Loucy (cell line): Measurements from ENCODE around the gene PIP5K1C.

ENCODE experiments used
- H2AFZ ChIP-seq: fragments of 200-600 bp; sonication (generic); 2 replicates; pipeline ENCODE4 v1.6.0; 2016; ENCODE audit warnings: antibody characterized with exemption, mild to moderate bottlenecking, low read length, moderate library complexity
- H3F3A ChIP-seq: fragments of 200-600 bp; 2 replicates; pipeline ENCODE4 v1.6.0; 2016; ENCODE audit warnings: antibody characterized with exemption, low read depth, mild to moderate bottlenecking
- H3K27me3 ChIP-seq: fragments of 200-600 bp; sonication (generic); 2 replicates; pipeline ENCODE4 v1.6.1; 2014; ENCODE audit warnings: low read length, mild to moderate bottlenecking; ENCODE audit not compliant: insufficient read depth, poor library complexity, severe bottlenecking
- H3K36me3 ChIP-seq: fragments of 200-600 bp; sonication (generic); 2 replicates; pipeline ENCODE4 v1.6.1; 2016; ENCODE audit warnings: low read length; ENCODE audit not compliant: insufficient read depth
- H3K4me1 ChIP-seq: fragments of 200-600 bp; sonication (generic); 2 replicates; pipeline ENCODE4 v1.5.1; 2014; ENCODE audit warnings: low read length, mild to moderate bottlenecking; ENCODE audit not compliant: insufficient read depth, poor library complexity, severe bottlenecking
- H3K4me2 ChIP-seq: fragments of 200-600 bp; sonication (generic); 2 replicates; pipeline ENCODE4 v1.6.0; 2014; ENCODE audit warnings: antibody characterized with exemption, low read length, low read depth, mild to moderate bottlenecking; ENCODE audit not compliant: poor library complexity, severe bottlenecking
- H3K4me3 ChIP-seq: fragments of 200-600 bp; sonication (generic); 2 replicates; pipeline ENCODE4 v1.5.1; 2014; ENCODE audit warnings: low read length, mild to moderate bottlenecking, mixed read lengths; ENCODE audit not compliant: poor library complexity, severe bottlenecking
- H3K79me2 ChIP-seq: fragments of 200-600 bp; sonication (generic); 2 replicates; pipeline ENCODE4 v1.6.1; 2014; ENCODE audit warnings: low read length; ENCODE audit not compliant: insufficient read depth
- H3K9ac ChIP-seq: fragments of 200-600 bp; sonication (generic); 2 replicates; pipeline ENCODE4 v1.6.0; 2014; ENCODE audit warnings: mild to moderate bottlenecking, low read depth, low read length, moderate library complexity; ENCODE audit not compliant: poor library complexity, severe bottlenecking
- H3K9me2 ChIP-seq: fragments of 200-600 bp; sonication (generic); replicated peaks from 2 replicates; pipeline ENCODE4 v1.6.1; 2016; ENCODE audit warnings: low read depth, low read length, mixed read lengths
- H3K9me3 ChIP-seq: fragments of 200-600 bp; sonication (generic); 2 replicates; pipeline ENCODE4 v1.6.1; 2014; ENCODE audit warnings: mild to moderate bottlenecking, antibody characterized with exemption, low read length, low read depth; ENCODE audit not compliant: insufficient read depth
- H4K20me1 ChIP-seq: fragments of 200-600 bp; sonication (generic); 2 replicates; pipeline ENCODE4 v1.6.0; 2014; ENCODE audit warnings: antibody characterized with exemption, low read length, mild to moderate bottlenecking; ENCODE audit not compliant: insufficient read depth, poor library complexity, severe bottlenecking
- EZH2phosphoT487 ChIP-seq: fragments of 200-600 bp; IDR thresholded peaks from 2 replicates; pipeline ENCODE4 v1.6.1; 2018; ENCODE audit warnings: antibody characterized with exemption, mild to moderate bottlenecking, moderate library complexity, borderline replicate concordance
- TF ChIP-seq, protein P1 (sequence below): fragments of 200-600 bp; sonication (generic); conservative IDR thresholded peaks from 2 replicates; pipeline ENCODE4 v1.5.1; 2014; ENCODE audit warnings: mild to moderate bottlenecking, antibody characterized with exemption, low read length

Gene PIP5K1C

DNA sequence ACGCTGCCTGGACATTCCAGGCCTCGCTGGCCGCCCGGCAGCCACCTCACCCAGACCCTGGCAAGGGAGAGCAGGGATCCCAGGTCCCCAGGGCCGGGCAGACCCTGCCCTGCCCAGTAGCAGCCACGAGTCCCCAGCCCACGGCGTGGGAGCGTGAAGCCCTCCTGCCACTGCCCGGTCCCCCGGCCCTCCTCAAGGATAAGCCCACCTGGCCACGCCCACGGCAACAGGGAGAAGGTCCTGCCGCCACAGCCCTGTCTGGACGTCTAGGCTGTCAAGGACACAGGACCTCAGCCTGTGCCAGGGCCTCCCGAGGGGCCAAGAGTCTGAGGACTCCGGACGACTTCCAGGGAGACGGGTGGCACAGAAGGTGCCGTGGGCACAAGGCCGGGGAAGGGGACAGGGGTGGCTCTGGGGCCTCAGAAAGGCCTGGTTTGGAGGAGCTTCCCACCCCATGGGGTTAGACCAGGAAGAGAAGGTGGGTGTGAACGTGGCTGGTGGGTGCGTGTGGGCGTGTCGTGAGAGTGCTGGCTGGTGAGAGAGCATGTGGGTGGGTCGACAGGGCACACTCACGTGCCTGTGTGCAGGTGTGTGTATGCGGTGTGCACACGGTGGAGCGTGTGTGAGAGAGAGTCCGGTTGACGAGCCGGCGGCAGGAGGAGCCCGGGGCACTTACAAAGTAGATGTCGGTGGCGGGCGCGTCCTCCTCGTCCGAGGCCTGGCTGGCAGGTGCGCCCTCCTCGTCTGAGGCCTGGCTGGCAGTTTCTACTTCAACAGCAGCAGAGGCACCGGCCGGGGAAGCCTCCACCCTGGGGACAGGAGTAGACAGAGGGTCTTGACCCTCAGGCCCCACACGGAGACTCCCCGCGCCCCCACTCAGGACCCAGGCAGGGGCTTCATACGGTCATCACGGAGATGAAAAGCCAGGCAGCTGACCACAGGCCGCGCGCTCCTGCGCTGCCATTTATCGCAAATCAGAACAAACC is 61.8 kb downstream of the PIP5K1C start:
- TF ChIP-seq, protein P1, sequence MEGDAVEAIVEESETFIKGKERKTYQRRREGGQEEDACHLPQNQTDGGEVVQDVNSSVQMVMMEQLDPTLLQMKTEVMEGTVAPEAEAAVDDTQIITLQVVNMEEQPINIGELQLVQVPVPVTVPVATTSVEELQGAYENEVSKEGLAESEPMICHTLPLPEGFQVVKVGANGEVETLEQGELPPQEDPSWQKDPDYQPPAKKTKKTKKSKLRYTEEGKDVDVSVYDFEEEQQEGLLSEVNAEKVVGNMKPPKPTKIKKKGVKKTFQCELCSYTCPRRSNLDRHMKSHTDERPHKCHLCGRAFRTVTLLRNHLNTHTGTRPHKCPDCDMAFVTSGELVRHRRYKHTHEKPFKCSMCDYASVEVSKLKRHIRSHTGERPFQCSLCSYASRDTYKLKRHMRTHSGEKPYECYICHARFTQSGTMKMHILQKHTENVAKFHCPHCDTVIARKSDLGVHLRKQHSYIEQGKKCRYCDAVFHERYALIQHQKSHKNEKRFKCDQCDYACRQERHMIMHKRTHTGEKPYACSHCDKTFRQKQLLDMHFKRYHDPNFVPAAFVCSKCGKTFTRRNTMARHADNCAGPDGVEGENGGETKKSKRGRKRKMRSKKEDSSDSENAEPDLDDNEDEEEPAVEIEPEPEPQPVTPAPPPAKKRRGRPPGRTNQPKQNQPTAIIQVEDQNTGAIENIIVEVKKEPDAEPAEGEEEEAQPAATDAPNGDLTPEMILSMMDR: no peak
- TF ChIP-seq EZH2phosphoT487: no peak
- H3K27me3 ChIP-seq: no peaks in the 10 kb centered on the region
- H3K79me2 ChIP-seq: no peaks in the 10 kb centered on the region
- no peaks in the 10 kb centered on the region for H4K20me1 ChIP-seq
- no peaks in the 10 kb centered on the region for H3K36me3 ChIP-seq
- no peak overlapping the region for H3K4me2 ChIP-seq
- no peak overlapping the region for H3K4me3 ChIP-seq
- H3K9me2 ChIP-seq: no peaks in the 10 kb centered on the region
- no peak overlapping the region for H3K9ac ChIP-seq
- no peaks in the 10 kb centered on the region for H3K4me1 ChIP-seq
- no peaks in the 10 kb centered on the region for H3K9me3 ChIP-seq
- no peaks in the 10 kb centered on the region for H3F3A ChIP-seq
- H2AFZ ChIP-seq: no peak overlapping the region

DNA sequence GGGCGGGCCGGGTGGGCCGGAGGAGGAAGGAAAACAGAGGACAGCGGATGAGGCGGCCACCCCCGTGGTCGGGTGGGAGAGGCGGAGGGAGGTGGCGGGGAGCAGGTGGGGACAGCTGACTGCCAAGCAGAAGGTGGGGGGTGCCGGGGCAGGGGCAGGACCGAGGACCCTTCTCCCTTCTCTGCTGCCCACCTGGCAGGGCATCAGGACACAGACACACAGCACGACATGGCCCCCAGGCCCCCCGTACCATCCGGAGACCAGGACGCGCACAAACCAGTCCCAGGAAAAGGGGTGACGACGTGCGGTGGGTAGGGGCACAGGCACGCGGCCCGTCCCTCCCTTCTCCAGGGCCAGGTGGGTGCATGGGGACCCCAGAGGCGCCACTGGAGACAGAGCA is 62.6 kb downstream of the PIP5K1C start:
- H3K27me3 ChIP-seq: no peaks in the 10 kb centered on the region
- TF ChIP-seq EZH2phosphoT487: no peak
- TF ChIP-seq, protein P1: no peak
- no peaks in the 10 kb centered on the region for H4K20me1 ChIP-seq
- H2AFZ ChIP-seq: no peak overlapping the region
- H3K9ac ChIP-seq: no peak overlapping the region
- no peaks in the 10 kb centered on the region for H3K9me3 ChIP-seq
- no peaks in the 10 kb centered on the region for H3K79me2 ChIP-seq
- H3K36me3 ChIP-seq: no peaks in the 10 kb centered on the region
- no peak overlapping the region for H3K4me3 ChIP-seq
- no peak overlapping the region for H3K4me2 ChIP-seq
- H3F3A ChIP-seq: no peaks in the 10 kb centered on the region
- no peaks in the 10 kb centered on the region for H3K4me1 ChIP-seq
- no peaks in the 10 kb centered on the region for H3K9me2 ChIP-seq

DNA sequence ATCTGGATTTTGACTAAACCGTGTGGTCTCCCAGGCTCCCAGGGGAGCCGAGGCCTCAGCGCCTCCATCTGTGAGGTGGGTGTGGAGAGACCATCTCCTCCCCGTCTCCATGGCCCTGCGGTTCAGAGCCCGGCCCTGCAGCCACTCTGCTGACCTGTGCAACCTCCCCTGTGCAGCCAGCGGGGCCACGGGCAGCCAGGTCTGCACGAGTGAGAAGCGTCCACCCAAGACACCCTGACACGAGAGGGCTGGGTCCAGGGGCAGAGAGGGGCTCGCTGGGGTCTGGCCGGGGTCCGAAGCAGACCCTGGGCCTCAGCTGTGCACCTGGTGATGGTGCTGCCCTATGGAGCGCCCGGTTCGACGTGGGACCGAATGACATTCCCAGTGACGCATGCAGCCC is 63.3 kb downstream of the PIP5K1C start:
- H3K79me2 ChIP-seq: no peaks in the 10 kb centered on the region
- no peaks in the 10 kb centered on the region for H3K27me3 ChIP-seq
- H3K9me3 ChIP-seq: no peaks in the 10 kb centered on the region
- H3K4me2 ChIP-seq: no peak overlapping the region
- no peak overlapping the region for H3K9ac ChIP-seq
- H4K20me1 ChIP-seq: no peaks in the 10 kb centered on the region
- H3K4me1 ChIP-seq: no peaks in the 10 kb centered on the region
- no peaks in the 10 kb centered on the region for H3K9me2 ChIP-seq
- no peak for TF ChIP-seq EZH2phosphoT487
- TF ChIP-seq, protein P1: no peak
- H3K36me3 ChIP-seq: no peaks in the 10 kb centered on the region
- no peak overlapping the region for H2AFZ ChIP-seq
- H3K4me3 ChIP-seq: no peak overlapping the region
- no peaks in the 10 kb centered on the region for H3F3A ChIP-seq
